ENCODE data around the gene SNX18. TPM values are rescaled to one million over a fixed set of nuclear protein-coding genes. Genes with fewer than 3 reads are reported as not detected.

SNX18 gene
- total and polyA plus RNA-seq, 2 of the 4 experiments (the other 2 are of a cell fraction), result 31.2 to 50.0 TPM

GRCh38 chr5:54594181-54594580 is 76.6 kb downstream of the SNX18 start:
- Histone ChIP-seq H3K9ac (ENCODE audit: low read depth, low read length) (no peak overlapping the region), H3K14ac (replicated peaks; ENCODE audit: low read depth, low read length) (no peak overlapping the region), H3K18ac (ENCODE audit: low read depth, low read length) (no peak overlapping the region), H3K27ac (ENCODE audit: insufficient read depth, low read length) (no peak overlapping the region), H3K4me1 (ENCODE audit: control insufficient read depth, insufficient read depth, low read length) (peaks cover 2% of the 10 kb centered on the region), H2AK5ac (ENCODE audit: low read depth, low read length) (no peak overlapping the region), H3K4me2 (ENCODE audit: low read depth, low read length) (no peak overlapping the region), H3K56ac (ENCODE audit: extremely low read depth, insufficient read depth, low read length) (no peak overlapping the region), H2BK120ac (ENCODE audit: low read depth, low read length) (no peak overlapping the region), H2BK20ac (ENCODE audit: low read depth, low read length) (no peak overlapping the region), H2BK15ac (ENCODE audit: low read depth, low read length) (no peak overlapping the region), H3K27me3 (ENCODE audit: control insufficient read depth, insufficient read depth, low read length) (no peaks in the 10 kb centered on the region), H2BK5ac (ENCODE audit: low read depth, low read length, poor library complexity, severe bottlenecking) (no peak overlapping the region), H4K5ac (ENCODE audit: low read depth, low read length) (no peak overlapping the region), H3K4ac (ENCODE audit: low read depth, low read length) (no peak overlapping the region), H3K23ac (ENCODE audit: low read depth, low read length) (no peak overlapping the region), H2AK9ac (replicated peaks; ENCODE audit: low read depth, low read length, poor library complexity) (no peak overlapping the region), H3K9me1 (ENCODE audit: insufficient read depth, low read length) (no peaks in the 10 kb centered on the region; the same call in 1 of the 2 replicates), H3K79me1 (ENCODE audit: low read depth in 1 of 2, low read length in 2 of 2) (no peaks in the 10 kb centered on the region), H3K36me3 (ENCODE audit: control insufficient read depth, insufficient read depth, low read length) (no peaks in the 10 kb centered on the region), H4K20me1 (ENCODE audit: insufficient read depth, low read length) (no peaks in the 10 kb centered on the region), H3K4me3 (ENCODE audit: insufficient read depth, low read depth, low read length) (no peak overlapping the region), H3K9me3 (ENCODE audit: control insufficient read depth, insufficient read depth, low read length) (peaks cover 2% of the 10 kb centered on the region; the same call in 1 of the 2 replicates), H4K8ac (ENCODE audit: low read depth in 2 of 2, low read length in 2 of 2) (no peak overlapping the region), H2AFZ (replicated peaks; ENCODE audit: low read length, poor library complexity) (no peak overlapping the region), H4K91ac (ENCODE audit: insufficient read depth, low read depth, low read length) (no peak overlapping the region)
- intact Hi-C loops (cut with micrococcal nuclease) (no loop called here), in situ Hi-C loops (cut with MboI; ENCODE audit: low sequenced_read_pairs) (no loop called here), dilution Hi-C loops (cut with HindIII; ENCODE audit: low sequenced_read_pairs, unreplicated experiment) (no loop called here)
- DNase-seq, result no peak
- BruUV-seq (replicated peaks), result no TSS peak
- no peak for ATAC-seq (ENCODE audit: low read depth)
- ChIA-PET POLR2A (ENCODE audit: unreplicated experiment) (no interaction called here), CTCF (no interaction called here)
- TF ChIP-seq, protein P1, sequence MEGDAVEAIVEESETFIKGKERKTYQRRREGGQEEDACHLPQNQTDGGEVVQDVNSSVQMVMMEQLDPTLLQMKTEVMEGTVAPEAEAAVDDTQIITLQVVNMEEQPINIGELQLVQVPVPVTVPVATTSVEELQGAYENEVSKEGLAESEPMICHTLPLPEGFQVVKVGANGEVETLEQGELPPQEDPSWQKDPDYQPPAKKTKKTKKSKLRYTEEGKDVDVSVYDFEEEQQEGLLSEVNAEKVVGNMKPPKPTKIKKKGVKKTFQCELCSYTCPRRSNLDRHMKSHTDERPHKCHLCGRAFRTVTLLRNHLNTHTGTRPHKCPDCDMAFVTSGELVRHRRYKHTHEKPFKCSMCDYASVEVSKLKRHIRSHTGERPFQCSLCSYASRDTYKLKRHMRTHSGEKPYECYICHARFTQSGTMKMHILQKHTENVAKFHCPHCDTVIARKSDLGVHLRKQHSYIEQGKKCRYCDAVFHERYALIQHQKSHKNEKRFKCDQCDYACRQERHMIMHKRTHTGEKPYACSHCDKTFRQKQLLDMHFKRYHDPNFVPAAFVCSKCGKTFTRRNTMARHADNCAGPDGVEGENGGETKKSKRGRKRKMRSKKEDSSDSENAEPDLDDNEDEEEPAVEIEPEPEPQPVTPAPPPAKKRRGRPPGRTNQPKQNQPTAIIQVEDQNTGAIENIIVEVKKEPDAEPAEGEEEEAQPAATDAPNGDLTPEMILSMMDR (conservative IDR thresholded peaks at IDR 0.05; ENCODE audit: low read depth, low read length), result no peak
- TF ChIP-seq, protein P2, sequence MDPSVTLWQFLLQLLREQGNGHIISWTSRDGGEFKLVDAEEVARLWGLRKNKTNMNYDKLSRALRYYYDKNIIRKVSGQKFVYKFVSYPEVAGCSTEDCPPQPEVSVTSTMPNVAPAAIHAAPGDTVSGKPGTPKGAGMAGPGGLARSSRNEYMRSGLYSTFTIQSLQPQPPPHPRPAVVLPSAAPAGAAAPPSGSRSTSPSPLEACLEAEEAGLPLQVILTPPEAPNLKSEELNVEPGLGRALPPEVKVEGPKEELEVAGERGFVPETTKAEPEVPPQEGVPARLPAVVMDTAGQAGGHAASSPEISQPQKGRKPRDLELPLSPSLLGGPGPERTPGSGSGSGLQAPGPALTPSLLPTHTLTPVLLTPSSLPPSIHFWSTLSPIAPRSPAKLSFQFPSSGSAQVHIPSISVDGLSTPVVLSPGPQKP (IDR thresholded peaks at IDR 0.05; ENCODE audit: borderline replicate concordance, low read depth, low read length), result no peak
- TF ChIP-seq SMC3 (IDR thresholded peaks at IDR 0.05; ENCODE audit: low read depth, low read length) (no peak), MAFK (IDR thresholded peaks at IDR 0.05; ENCODE audit: low read depth, low read length) (no peak), RFX5 (IDR thresholded peaks at IDR 0.05; ENCODE audit: low read depth, low read length) (no peak), RAD21 (IDR thresholded peaks at IDR 0.05; ENCODE audit: low read length) (no peak), POLR2A (IDR thresholded peaks at IDR 0.05; ENCODE audit: low read depth, low read length) (no peak), CHD1 (IDR thresholded peaks at IDR 0.05; ENCODE audit: low read depth, low read length) (no peak)
